Thyroid gland (tissue), 4 donors: ENCODE measurements around the gene ITGA8. TPM values are rescaled to one million over a fixed set of nuclear protein-coding genes. Genes with fewer than 3 reads are reported as not detected.

Experiments used
- DNase-seq, 2 donors: peaks; one replicate each; pipeline ENCODE4 v3.0.0-alpha.2; 2019
- H3K27ac ChIP-seq, 3 donors: fragments of 200-600 bp; sonication (generic); 1 replicate in 2 of 3; 2 replicates in 1 of 3; pipeline ENCODE4 v1.5.1; 2016 to 2019; ENCODE audit warnings: mild to moderate bottlenecking in 1 of 3, moderate library complexity in 1 of 3
- H3K27me3 ChIP-seq: fragments of 200-600 bp; sonication (generic); one replicate; pipeline ENCODE4 v1.5.1; 2019
- H3K36me3 ChIP-seq, 2 donors: fragments of 200-600 bp; sonication (generic); one replicate each; pipeline ENCODE4 v1.5.1; 2016 to 2019
- H3K4me1 ChIP-seq, 2 donors: fragments of 200-600 bp; sonication (generic); one replicate each; pipeline ENCODE4 v1.5.1; 2017 to 2019
- H3K4me3 ChIP-seq, 3 donors: fragments of 200-600 bp; sonication (generic); replicated peaks in 1 of 3; 1 replicate in 2 of 3; 2 replicates in 1 of 3; pipeline ENCODE4 v1.5.1; 2016; ENCODE audit warnings: mild to moderate bottlenecking in 1 of 3
- H3K9me3 ChIP-seq: fragments of 200-600 bp; sonication (generic); one replicate; pipeline ENCODE4 v1.5.1; 2017
- CTCF ChIP-seq, 6 experiments: fragments of 200-600 bp in 3 of 6; fragments of 450-650 bp in 3 of 6; sonication (generic) in 3 of 6; IDR thresholded peaks; one replicate each; pipeline ENCODE4 v1.5.1; 2016 to 2019; ENCODE audit warnings: antibody characterized with exemption in 6 of 6, mild to moderate bottlenecking in 2 of 6, inconsistent platforms in 1 of 6, moderate library complexity in 1 of 6
- POLR2A ChIP-seq, 2 donors: fragments of 450-650 bp; IDR thresholded peaks; one replicate each; pipeline ENCODE4 v1.6.1; 2017; ENCODE audit warnings: antibody characterized with exemption in 2 of 2, mild to moderate bottlenecking in 2 of 2, moderate library complexity in 1 of 2
- WGBS, 2 donors: methylation state at CpG; one replicate each; pipeline ENCODE4 v1.1.5; 2017; 5-methylcytosine and 5-hydroxymethylcytosine counted together
- intact Hi-C: fragments of 100-400 bp; cut with DNase I; formaldehyde crosslinking; loops from one replicate; pipeline ENCODE4 v1.15.1; 2023
- total RNA-seq, 4 donors: library from RNA; depleted of rRNA; stranded (reverse); fragments of >200 nt; gene quantifications; one replicate each; pipeline ENCODE4 v1.2.3, GENCODE V29; 2016

ITGA8 gene
- total RNA-seq, 4 donors from 2014 or later = 4.6 to 14.8 (median 4.9) TPM

- no peak for DNase-seq
- TF ChIP-seq CTCF (IDR thresholded peaks at IDR 0.05) (no peak), POLR2A (IDR thresholded peaks at IDR 0.05) (no peak)
Measured at GRCh38 chr10:15747632-15748031, 27.9 kb upstream of the ITGA8 start.

GRCh38 chr10:15745751-15746150 lies 26.0 kb upstream of the ITGA8 start:
- Histone ChIP-seq H3K4me3 (no peak overlapping the region), H3K27me3 (no peaks in the 10 kb centered on the region), H3K9me3 (no peaks in the 10 kb centered on the region), H3K36me3 (no peaks in the 10 kb centered on the region), H3K4me1 (no peaks in the 10 kb centered on the region), H3K27ac (no peak overlapping the region)
- intact Hi-C loops = no loop called here
- no peak for TF ChIP-seq CTCF (IDR thresholded peaks at IDR 0.05)
- no peak for TF ChIP-seq POLR2A (IDR thresholded peaks at IDR 0.05)
- WGBS, 2 donors = 80 to 87% methylated on average over 1 of the region's 1 CpG
- no peak for DNase-seq

More at GRCh38 chr10:15747632-15748031, 27.9 kb upstream of the ITGA8 start:
- intact Hi-C loops = no loop called here
- WGBS, 2 donors = 78 to 79% methylated on average over 3 of the region's 3 CpGs
- H3K4me1 ChIP-seq = no peaks in the 10 kb centered on the region
- H3K27ac ChIP-seq = no peak overlapping the region
- H3K9me3 ChIP-seq = no peaks in the 10 kb centered on the region
- H3K27me3 ChIP-seq = no peaks in the 10 kb centered on the region
- no peaks in the 10 kb centered on the region for H3K36me3 ChIP-seq
- no peak overlapping the region for H3K4me3 ChIP-seq

- intact Hi-C loops = no loop called here
- no peak overlapping the region for H3K27ac ChIP-seq
- no peak overlapping the region for H3K4me3 ChIP-seq
- DNase-seq = peak; percentile 14 to 28
- WGBS, 2 donors = 29 to 47% methylated on average over 7 of the region's 7 CpGs
- no peaks in the 10 kb centered on the region for H3K9me3 ChIP-seq
- TF ChIP-seq CTCF (IDR thresholded peaks at IDR 0.05) (peak in 2 of 6 experiments; percentile 23 to 46), POLR2A (IDR thresholded peaks at IDR 0.05) (no peak)
- no peaks in the 10 kb centered on the region for H3K36me3 ChIP-seq
- H3K27me3 ChIP-seq = no peaks in the 10 kb centered on the region
- no peaks in the 10 kb centered on the region for H3K4me1 ChIP-seq
Measured at GRCh38 chr10:15744217-15744865, 24.6 kb upstream of the ITGA8 start.

GRCh38 chr10:15743443-15743842 lies 23.7 kb upstream of the ITGA8 start:
- no peaks in the 10 kb centered on the region for H3K36me3 ChIP-seq
- H3K4me1 ChIP-seq = no peaks in the 10 kb centered on the region
- H3K27me3 ChIP-seq = no peaks in the 10 kb centered on the region
- DNase-seq = no peak
- H3K9me3 ChIP-seq = no peaks in the 10 kb centered on the region
- 81 to 82% methylated on average over 2 of the region's 2 CpGs for WGBS, 2 donors
- no peak for TF ChIP-seq CTCF (IDR thresholded peaks at IDR 0.05)
- TF ChIP-seq POLR2A (IDR thresholded peaks at IDR 0.05) = no peak
- intact Hi-C loops = no loop called here
- no peak overlapping the region for H3K4me3 ChIP-seq
- H3K27ac ChIP-seq = no peak overlapping the region

- Histone ChIP-seq H3K4me3 (no peak overlapping the region), H3K4me1 (no peaks in the 10 kb centered on the region), H3K27me3 (no peaks in the 10 kb centered on the region), H3K36me3 (no peaks in the 10 kb centered on the region), H3K9me3 (no peaks in the 10 kb centered on the region), H3K27ac (no peak overlapping the region)
- TF ChIP-seq CTCF (IDR thresholded peaks at IDR 0.05) = no peak
- WGBS, 2 donors = 74 to 93% methylated on average over 3 of the region's 3 CpGs
- intact Hi-C loops = no loop called here
- no peak for DNase-seq
Measured at GRCh38 chr10:15742836-15743235, 23.1 kb upstream of the ITGA8 start.
